DMS 273 (cell line): ENCODE measurements around the gene ARMC8.

Source experiments
- DNase-seq: peaks from one replicate; lab custom pipeline; 2025; ENCODE audit not compliant: unreplicated experiment; lab: John Stamatoyannopoulos, UW

ARMC8 gene

DNA sequence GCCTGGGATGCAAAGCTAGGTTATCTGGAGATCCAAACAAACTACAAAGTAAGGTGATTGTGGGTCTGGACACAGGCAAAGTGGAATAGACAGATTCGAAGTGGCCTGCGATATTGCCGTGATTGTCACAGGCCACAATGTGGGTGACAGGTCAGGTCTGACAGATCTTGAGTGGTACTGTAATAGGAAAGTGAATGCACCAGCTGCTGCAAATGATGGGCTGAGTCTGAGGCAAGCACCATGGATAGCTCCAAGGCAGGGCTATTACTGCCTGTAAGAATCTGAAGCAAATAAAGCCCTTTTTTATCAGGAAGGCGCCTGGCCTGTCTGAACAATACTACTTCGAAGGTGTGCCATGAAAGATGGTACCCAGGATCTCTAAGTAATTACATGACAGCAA, 10.0 kb downstream of the ARMC8 start:
- peak; percentile 31 for DNase-seq

- DNase-seq, result no peak
These were observed 10.4 kb downstream of the ARMC8 start for GRCh38 chr3:138197524-138197923.

- no peak for DNase-seq
These were observed 12.8 kb downstream of the ARMC8 start for GRCh38 chr3:138199851-138200250.

- no peak for DNase-seq
These were observed 13.3 kb downstream of the ARMC8 start for GRCh38 chr3:138200424-138200823.

DNA sequence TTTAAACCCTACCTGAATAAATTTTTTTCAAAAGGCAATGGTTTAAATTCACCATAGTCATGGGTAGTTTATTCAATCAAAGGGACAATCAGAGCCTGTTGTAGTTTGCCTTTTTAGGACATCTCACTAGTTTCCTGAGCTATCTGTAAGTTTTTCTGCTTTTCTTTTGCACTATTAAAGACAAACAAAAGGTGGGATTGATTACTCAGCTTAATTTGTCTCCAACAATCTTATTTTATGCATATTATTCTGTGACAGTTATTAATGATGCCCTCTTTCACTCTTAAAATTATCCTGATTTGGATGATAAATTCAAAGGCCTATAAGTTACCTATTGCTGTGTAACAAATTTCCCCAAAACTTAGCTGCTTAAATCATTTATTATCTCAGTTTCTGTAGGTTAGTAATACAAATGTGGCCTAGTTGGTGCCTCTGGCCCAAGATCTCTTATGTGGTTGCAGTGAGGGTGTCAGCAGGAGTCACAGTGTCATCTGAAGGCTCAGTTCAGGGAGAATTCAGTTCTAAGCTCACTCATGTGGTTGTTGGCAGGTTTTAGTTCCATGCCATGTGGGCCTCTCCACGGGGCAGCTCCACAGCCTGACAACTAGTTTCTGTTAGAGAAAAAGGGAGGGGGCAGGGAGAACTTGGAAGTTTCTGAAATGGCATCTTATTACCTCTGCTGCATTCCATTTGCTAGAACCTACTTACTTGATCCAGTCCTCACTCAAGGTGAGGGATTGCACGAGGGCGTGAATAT, 16.0 kb downstream of the ARMC8 start:
- DNase-seq, result peak; percentile 47

- no peak for DNase-seq
These were observed 16.8 kb downstream of the ARMC8 start for GRCh38 chr3:138203938-138204337.

GRCh38 chr3:138205527-138205926, 18.4 kb downstream of the ARMC8 start:
- DNase-seq, result peak; percentile 30

DNA sequence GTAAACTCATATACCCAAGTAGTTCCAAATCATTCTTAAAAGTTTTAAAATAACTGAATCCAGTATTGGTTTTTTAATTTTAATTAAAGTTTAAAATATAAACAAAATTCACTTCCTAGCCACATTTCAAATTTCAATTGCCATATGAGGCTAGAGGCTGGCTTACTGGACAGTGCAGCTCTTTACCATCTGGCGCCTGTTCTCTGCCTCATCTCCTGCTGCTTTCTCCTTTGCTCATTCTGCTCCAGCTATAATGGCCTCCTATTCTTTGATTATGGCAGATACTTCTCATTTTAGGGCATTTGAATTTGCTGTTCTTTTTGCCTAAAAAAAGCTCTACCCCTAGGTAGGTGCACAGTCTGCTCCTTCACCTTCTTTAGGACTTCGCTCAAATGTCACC, 19.1 kb downstream of the ARMC8 start:
- DNase-seq, result peak; percentile 76

DNA sequence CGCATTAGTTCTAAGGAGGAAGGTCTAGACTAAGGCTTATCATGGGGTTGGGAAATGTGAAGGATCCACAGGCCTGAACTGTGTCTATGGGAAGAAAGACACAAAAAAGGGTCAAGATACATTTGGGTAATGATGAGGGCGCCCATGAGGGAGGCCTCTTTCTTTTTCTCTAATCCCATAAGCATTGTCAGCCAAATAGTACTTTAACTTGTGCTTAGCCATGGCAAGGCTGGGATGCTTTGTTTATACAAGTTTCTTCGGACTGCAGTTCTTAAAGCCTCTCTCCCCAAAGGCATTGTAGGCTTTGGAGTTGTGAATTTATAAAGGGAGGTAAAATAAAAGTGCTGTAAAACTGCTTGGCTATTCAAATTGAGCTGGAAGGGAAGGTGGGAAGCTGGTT, 23.4 kb downstream of the ARMC8 start:
- no peak for DNase-seq

- DNase-seq, result no peak
These were observed 26.4 kb downstream of the ARMC8 start for GRCh38 chr3:138213398-138214085.

GRCh38 chr3:138219255-138219654, 32.2 kb downstream of the ARMC8 start:
- no peak for DNase-seq

DNA sequence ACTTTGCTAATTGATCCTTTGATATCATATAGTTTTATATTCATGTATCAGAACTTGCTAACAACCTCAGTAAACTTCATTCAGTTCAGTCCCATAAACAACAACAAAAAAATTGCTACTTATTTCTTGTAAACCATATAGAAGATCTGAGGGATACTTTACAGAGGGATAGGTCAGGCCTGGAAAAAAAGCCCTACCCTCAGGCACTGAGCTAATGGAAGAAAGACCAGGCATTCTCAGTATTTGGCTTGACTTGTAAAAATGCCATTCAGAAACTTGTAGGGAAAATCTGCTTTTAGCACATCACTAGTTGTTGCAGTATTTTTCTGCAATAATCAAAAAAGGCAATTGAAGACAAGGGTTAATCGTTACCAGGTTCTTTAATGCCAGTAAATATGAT, 33.1 kb downstream of the ARMC8 start:
- DNase-seq, result no peak

- no peak for DNase-seq
These were observed 33.7 kb downstream of the ARMC8 start for GRCh38 chr3:138220788-138221187.

- no peak for DNase-seq
These were observed 35.2 kb downstream of the ARMC8 start for GRCh38 chr3:138222131-138222941.

GRCh38 chr3:138222942-138223287, 35.8 kb downstream of the ARMC8 start:
- DNase-seq, result no peak

- DNase-seq, result no peak
These were observed 40.5 kb downstream of the ARMC8 start for GRCh38 chr3:138227650-138228049.

GRCh38 chr3:138230525-138230924, 43.4 kb downstream of the ARMC8 start:
- no peak for DNase-seq

- DNase-seq, result no peak
These were observed 45.7 kb downstream of the ARMC8 start for GRCh38 chr3:138232705-138233364.

- no peak for DNase-seq
These were observed 47.5 kb downstream of the ARMC8 start for GRCh38 chr3:138234401-138235179.

DNA sequence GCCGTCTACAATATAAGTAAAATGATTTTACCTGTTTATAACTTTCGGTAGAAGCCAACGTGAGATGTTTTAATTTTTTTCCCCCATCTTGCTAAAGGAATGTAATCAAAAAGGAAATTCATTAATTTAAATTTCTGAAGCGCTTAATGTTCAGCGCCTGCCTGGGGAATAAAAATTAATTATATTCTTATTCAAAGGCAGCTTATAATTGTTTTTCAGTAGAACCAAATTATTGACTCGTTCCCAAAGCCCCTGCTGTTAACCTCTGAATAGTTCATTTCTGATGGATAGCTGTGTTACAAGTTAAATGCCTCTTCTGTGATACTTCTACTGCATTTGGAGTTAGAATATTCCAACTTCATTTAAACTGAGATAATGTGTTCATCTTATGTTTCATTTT, 51.6 kb downstream of the ARMC8 start:
- no peak for DNase-seq

GRCh38 chr3:138241061-138241460, 54.0 kb downstream of the ARMC8 start:
- DNase-seq, result no peak
